ENCODE results near the gene PEA15. TPM values are rescaled to one million over a fixed set of nuclear protein-coding genes. Genes with fewer than 3 reads are reported as not detected.

The PEA15 gene
- total and polyA plus RNA-seq, 2 donors (not counting 3 experiments of a cell fraction or from before 2014, with no cell fraction given) = 250 to 304 TPM

DNA sequence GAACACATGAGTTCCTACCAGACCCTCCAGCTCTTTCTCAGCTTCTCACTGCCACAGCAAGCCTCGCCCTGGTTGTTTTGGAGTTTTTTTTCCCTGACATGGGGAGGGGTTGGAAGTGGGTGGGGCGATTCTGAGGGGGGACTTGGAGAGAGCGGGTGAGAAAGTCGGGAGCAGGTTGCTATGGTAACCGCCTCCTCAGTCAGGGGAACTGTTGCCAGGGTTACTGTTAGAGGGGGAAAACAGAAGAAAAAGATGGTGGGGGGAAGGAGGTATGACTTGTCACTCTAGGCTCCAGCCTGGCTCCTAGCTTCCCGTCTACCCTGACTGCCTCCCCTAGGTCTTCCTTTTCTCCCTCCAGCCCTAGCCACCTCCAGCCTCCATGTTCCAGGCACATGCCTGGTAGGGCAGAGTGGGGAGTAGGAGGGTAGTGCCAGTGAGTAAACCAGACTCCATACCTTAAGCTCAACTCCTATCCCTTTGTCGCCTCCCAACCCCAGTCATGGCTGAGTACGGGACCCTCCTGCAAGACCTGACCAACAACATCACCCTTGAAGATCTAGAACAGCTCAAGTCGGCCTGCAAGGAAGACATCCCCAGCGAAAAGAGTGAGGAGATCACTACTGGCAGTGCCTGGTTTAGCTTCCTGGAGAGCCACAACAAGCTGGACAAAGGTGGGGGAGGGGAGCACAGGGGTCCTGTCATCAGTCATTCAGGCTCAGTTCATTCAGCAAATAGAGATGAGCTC is 6.0 kb downstream of the PEA15 start:
- H3K27me3 ChIP-seq (ENCODE audit: control insufficient read depth in 2 of 2, insufficient read depth in 2 of 2, low read length in 2 of 2) = no peaks in the 10 kb centered on the region
- DNase-seq (ENCODE audit: low read depth, low spot score) (no peak), FAIRE-seq (no peak)
- no peaks in the 10 kb centered on the region for H3K9me1 ChIP-seq (replicated peaks; ENCODE audit: control insufficient read depth, extremely low read depth, insufficient read depth, low read length)
- peaks cover 44% of the 10 kb centered on the region for H3K4me1 ChIP-seq (ENCODE audit: control insufficient read depth, extremely low read depth, insufficient read depth, low read length)
- intact Hi-C loops (cut with micrococcal nuclease) (no loop called here), dilution Hi-C loops (cut with MboI; ENCODE audit: extremely low pct_ligation_motif_present, low sequenced_read_pairs) (no loop called here)
- no peak overlapping the region for H3K4me2 ChIP-seq (ENCODE audit: insufficient read depth, low read length)
- no peak overlapping the region for H3K9ac ChIP-seq (replicated peaks; ENCODE audit: extremely low read depth, insufficient read depth, low read length)
- H3K36me3 ChIP-seq (ENCODE audit: control insufficient read depth in 2 of 2, extremely low read depth in 1 of 2, insufficient read depth in 2 of 2, low read length in 2 of 2) = peaks cover 44 to 48% of the 10 kb centered on the region in 2 experiments
- H3K79me2 ChIP-seq (ENCODE audit: control insufficient read depth, insufficient read depth, low read length) = peaks cover 56% of the 10 kb centered on the region
- ChIA-PET CTCF (interaction anchor here (1.1 to 13.4 kb wide), 3 partner anchors 8 to 41 kb away, joined by 4 to 183 read pairs (median 65); no protein-coding TSS in a partner anchor), POLR2A (no interaction called here)
- H3K4me3 ChIP-seq (replicated peaks in 1 of 3; ENCODE audit: insufficient read depth in 1 of 3, low read depth in 1 of 3, low read length in 3 of 3) = no peak overlapping the region
- no peak overlapping the region for H2AFZ ChIP-seq (ENCODE audit: low read depth, low read length)
- no peaks in the 10 kb centered on the region for H3K9me3 ChIP-seq (replicated peaks; ENCODE audit: control insufficient read depth, insufficient read depth, low read length)
- TF ChIP-seq, protein P1, sequence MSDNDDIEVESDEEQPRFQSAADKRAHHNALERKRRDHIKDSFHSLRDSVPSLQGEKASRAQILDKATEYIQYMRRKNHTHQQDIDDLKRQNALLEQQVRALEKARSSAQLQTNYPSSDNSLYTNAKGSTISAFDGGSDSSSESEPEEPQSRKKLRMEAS (IDR thresholded peaks at IDR 0.05; ENCODE audit: insufficient read depth, insufficient read length) = no peak
- TF ChIP-seq POLR2AphosphoS5 (IDR thresholded peaks at IDR 0.05; ENCODE audit: insufficient read depth, low read depth, low read length) = peak; percentile 13
- no peak overlapping the region for H3K27ac ChIP-seq (ENCODE audit: insufficient read depth, low read depth, low read length)
- H4K20me1 ChIP-seq (replicated peaks; ENCODE audit: control insufficient read depth, extremely low read depth, insufficient read depth, low read length) = no peaks in the 10 kb centered on the region
- no TSS peak for BruUV-seq (replicated peaks)

DNA sequence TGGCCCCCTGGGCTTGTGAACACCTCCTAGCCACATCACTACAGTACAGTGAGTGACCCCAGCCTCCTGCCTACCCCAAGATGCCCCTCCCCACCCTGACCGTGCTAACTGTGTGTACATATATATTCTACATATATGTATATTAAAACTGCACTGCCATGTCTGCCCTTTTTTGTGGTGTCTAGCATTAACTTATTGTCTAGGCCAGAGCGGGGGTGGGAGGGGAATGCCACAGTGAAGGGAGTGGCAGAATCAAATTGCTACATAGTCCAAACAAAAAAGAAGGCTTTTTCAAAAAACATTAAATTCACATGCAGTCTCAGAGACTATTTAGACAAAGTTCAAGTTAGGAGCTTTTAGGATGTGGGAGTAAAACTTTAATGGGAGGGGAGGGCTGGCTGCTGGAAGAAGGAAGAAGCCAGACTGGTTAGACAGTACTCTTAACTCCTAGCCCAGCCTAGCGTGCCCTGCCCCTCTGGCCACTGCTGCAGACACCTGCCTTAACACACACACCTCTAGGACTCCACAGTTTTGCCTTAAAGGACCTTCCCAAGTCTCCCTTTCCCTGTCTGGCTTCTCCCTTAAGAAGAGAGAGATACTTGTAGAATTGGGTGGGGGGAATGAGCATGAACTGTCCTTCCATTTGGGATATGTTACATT is 9.4 kb downstream of the PEA15 start:
- CTCF ChIA-PET = interaction anchor here (0.6 to 4.5 kb wide), 3 partner anchors 21 to 776 kb away, joined by 3 to 21 read pairs (median 17); no protein-coding TSS in a partner anchor
- H4K20me1 ChIP-seq (replicated peaks; ENCODE audit: control insufficient read depth, extremely low read depth, insufficient read depth, low read length) = no peaks in the 10 kb centered on the region
- H3K27me3 ChIP-seq (ENCODE audit: control insufficient read depth in 2 of 2, insufficient read depth in 2 of 2, low read length in 2 of 2) = no peaks in the 10 kb centered on the region
- peaks cover 24% of the 10 kb centered on the region for H3K79me2 ChIP-seq (ENCODE audit: control insufficient read depth, insufficient read depth, low read length)
- intact Hi-C loops (cut with micrococcal nuclease) = no loop called here
- H3K36me3 ChIP-seq (ENCODE audit: control insufficient read depth in 2 of 2, extremely low read depth in 1 of 2, insufficient read depth in 2 of 2, low read length in 2 of 2) = peaks cover 54 to 55% of the 10 kb centered on the region in 2 experiments
- DNase-seq (ENCODE audit: low read depth, low spot score) (no peak), FAIRE-seq (no peak)
- H3K27ac ChIP-seq (ENCODE audit: insufficient read depth, low read depth, low read length) = no peak overlapping the region
- H3K9ac ChIP-seq (replicated peaks; ENCODE audit: extremely low read depth, insufficient read depth, low read length) = no peak overlapping the region
- H3K9me3 ChIP-seq (replicated peaks; ENCODE audit: control insufficient read depth, insufficient read depth, low read length) = no peaks in the 10 kb centered on the region
- no peak for TF ChIP-seq JUN (IDR thresholded peaks at IDR 0.05; ENCODE audit: borderline replicate concordance, insufficient read depth, insufficient read length, low read depth)
- no peak for TF ChIP-seq POLR2AphosphoS5 (IDR thresholded peaks at IDR 0.05; ENCODE audit: insufficient read depth, low read depth, low read length)
- TF ChIP-seq, protein P1 (IDR thresholded peaks at IDR 0.05; ENCODE audit: insufficient read depth, insufficient read length) = no peak
- TF ChIP-seq POLR2A (IDR thresholded peaks at IDR 0.05; ENCODE audit: low read depth, low read length) = no peak
- H3K9me1 ChIP-seq (replicated peaks; ENCODE audit: control insufficient read depth, extremely low read depth, insufficient read depth, low read length) = no peaks in the 10 kb centered on the region
- TSS peak; percentile 44 for BruUV-seq (replicated peaks)
- no peak overlapping the region for H3K4me3 ChIP-seq (replicated peaks in 1 of 3; ENCODE audit: insufficient read depth in 1 of 3, low read depth in 1 of 3, low read length in 3 of 3)
- dilution Hi-C loops (cut with MboI; ENCODE audit: extremely low pct_ligation_motif_present, low sequenced_read_pairs) = no loop called here
- POLR2A ChIA-PET = no interaction called here
- H3K4me2 ChIP-seq (ENCODE audit: insufficient read depth, low read length) = no peak overlapping the region
- peaks cover 20% of the 10 kb centered on the region for H3K4me1 ChIP-seq (ENCODE audit: control insufficient read depth, extremely low read depth, insufficient read depth, low read length)
- H2AFZ ChIP-seq (ENCODE audit: low read depth, low read length) = no peak overlapping the region

Measured in endothelial cell of umbilical vein (primary cell).